ENCODE data around the gene CREB3L2. TPM values are rescaled to one million over a fixed set of nuclear protein-coding genes. Genes with fewer than 3 reads are reported as not detected.

CREB3L2 gene
- total RNA-seq, 1 experiment from 2014 or later: 11.4 TPM

- no peaks in the 10 kb centered on the region for H3K36me3 ChIP-seq (replicated peaks; ENCODE audit: control insufficient read depth, insufficient read depth, low read length)
Measured at GRCh38 chr7:137950263-137950621, 51.6 kb downstream of the CREB3L2 start.

GRCh38 chr7:137949416-137950262 lies 52.2 kb downstream of the CREB3L2 start:
- Histone ChIP-seq H3K27me3 (ENCODE audit: control insufficient read depth, insufficient read depth, low read length) (no peaks in the 10 kb centered on the region), H3K36me3 (replicated peaks; ENCODE audit: control insufficient read depth, insufficient read depth, low read length) (no peaks in the 10 kb centered on the region), H3K4me3 (ENCODE audit: insufficient read depth, low read depth, low read length) (no peak overlapping the region)
- DNase-seq: no peak

More at GRCh38 chr7:137950263-137950621, 51.6 kb downstream of the CREB3L2 start:
- Histone ChIP-seq H3K27me3 (ENCODE audit: control insufficient read depth, insufficient read depth, low read length) (no peaks in the 10 kb centered on the region), H3K4me3 (ENCODE audit: insufficient read depth, low read depth, low read length) (no peak overlapping the region)
- no peak for DNase-seq

GRCh38 chr7:137948845-137949330 lies 53.0 kb downstream of the CREB3L2 start:
- no peaks in the 10 kb centered on the region for H3K36me3 ChIP-seq (replicated peaks; ENCODE audit: control insufficient read depth, insufficient read depth, low read length)
- no peak overlapping the region for H3K4me3 ChIP-seq (ENCODE audit: insufficient read depth, low read depth, low read length)
- H3K27me3 ChIP-seq (ENCODE audit: control insufficient read depth, insufficient read depth, low read length): no peaks in the 10 kb centered on the region
- no peak for DNase-seq

DNA sequence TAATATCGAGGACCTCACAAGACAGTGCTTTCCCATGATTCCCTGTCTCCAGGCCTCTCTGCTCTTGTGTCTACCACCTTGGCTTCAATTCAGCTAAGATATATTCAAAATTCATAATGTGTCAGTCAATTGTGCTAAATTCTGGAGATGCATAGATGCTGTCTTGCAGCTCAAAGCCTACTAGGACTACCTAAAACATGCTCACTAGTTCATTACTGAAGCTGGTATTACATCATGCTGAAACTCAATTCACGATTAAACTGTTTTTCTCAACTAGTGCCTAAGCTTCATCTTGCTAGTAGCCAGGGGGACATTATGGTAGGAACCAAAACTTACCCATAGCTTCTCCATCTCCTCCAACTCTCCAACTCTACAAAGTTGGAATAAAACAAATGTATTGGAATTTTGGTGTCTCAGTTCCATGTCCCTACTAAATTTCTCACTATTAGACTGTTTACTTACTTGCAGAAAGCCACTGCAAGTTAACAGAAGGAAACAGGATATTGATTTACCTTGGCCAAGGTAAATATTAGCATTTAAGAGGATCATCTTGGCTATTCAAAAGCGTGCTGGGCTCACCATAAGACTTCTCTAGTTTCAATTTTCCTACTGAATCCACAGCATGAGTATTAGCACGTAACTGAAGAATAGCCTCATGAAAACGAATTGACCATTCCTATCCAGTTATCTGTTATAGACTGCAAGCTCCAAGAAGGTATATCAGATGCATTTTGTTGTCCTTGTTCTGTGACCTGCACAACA lies 53.6 kb downstream of the CREB3L2 start:
- DNase-seq: no peak

GRCh38 chr7:137947046-137947445 lies 54.8 kb downstream of the CREB3L2 start:
- H3K4me3 ChIP-seq (ENCODE audit: insufficient read depth, low read depth, low read length): no peak overlapping the region
- no peaks in the 10 kb centered on the region for H3K36me3 ChIP-seq (replicated peaks; ENCODE audit: control insufficient read depth, insufficient read depth, low read length)
- no peaks in the 10 kb centered on the region for H3K27me3 ChIP-seq (ENCODE audit: control insufficient read depth, insufficient read depth, low read length)
- DNase-seq: no peak

More for the DNA sequence above, 53.6 kb downstream of the CREB3L2 start:
- no peak overlapping the region for H3K4me3 ChIP-seq (ENCODE audit: insufficient read depth, low read depth, low read length)
- no peaks in the 10 kb centered on the region for H3K27me3 ChIP-seq (ENCODE audit: control insufficient read depth, insufficient read depth, low read length)
- H3K36me3 ChIP-seq (replicated peaks; ENCODE audit: control insufficient read depth, insufficient read depth, low read length): no peaks in the 10 kb centered on the region

- no peaks in the 10 kb centered on the region for H3K27me3 ChIP-seq (ENCODE audit: control insufficient read depth, insufficient read depth, low read length)
- DNase-seq: no peak
- no peak overlapping the region for H3K4me3 ChIP-seq (ENCODE audit: insufficient read depth, low read depth, low read length)
- H3K36me3 ChIP-seq (replicated peaks; ENCODE audit: control insufficient read depth, insufficient read depth, low read length): no peaks in the 10 kb centered on the region
Measured at GRCh38 chr7:137946011-137946410, 55.9 kb downstream of the CREB3L2 start.

DNA sequence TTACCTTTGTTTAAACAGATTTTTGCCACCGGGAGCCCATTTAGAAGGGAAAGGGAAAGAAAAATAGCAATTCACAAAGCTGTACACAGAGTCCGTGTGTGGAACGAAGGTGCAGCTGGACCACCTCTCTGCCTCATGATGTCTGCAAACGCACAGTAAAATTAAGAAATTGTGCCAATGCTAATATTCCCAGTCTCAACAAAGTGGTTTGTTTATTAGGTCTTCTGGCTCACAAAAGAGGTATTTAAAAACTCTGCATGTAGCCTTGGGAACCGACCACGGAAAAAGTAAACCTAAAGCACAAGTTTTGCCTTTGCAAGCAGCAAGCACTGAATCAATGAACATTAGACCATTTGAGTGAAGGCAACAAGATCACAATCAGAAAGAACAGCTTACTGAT lies 57.7 kb downstream of the CREB3L2 start:
- no peaks in the 10 kb centered on the region for H3K36me3 ChIP-seq (replicated peaks; ENCODE audit: control insufficient read depth, insufficient read depth, low read length)
- no peaks in the 10 kb centered on the region for H3K27me3 ChIP-seq (ENCODE audit: control insufficient read depth, insufficient read depth, low read length)
- H3K4me3 ChIP-seq (ENCODE audit: insufficient read depth, low read depth, low read length): no peak overlapping the region
- no peak for DNase-seq

DNA sequence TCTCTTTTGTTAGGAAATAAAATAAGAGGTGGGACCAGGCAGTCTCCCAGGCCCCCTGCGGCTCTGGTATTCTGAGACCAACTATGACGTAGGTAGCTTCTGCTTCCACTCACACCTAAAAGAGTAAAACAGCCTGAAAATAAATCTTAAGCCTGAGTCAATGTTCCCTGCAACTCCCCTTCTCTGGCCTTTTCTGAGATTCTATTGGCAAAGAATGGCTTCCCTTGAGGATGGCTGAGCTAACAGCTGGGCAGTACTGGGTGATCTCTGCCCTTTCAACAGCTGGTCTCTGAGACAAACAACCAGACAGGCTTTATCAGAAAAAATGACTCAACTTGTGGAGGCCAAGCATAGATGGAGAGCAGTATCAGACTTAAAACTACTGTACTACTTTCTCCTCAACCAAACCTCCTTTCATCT lies 58.7 kb downstream of the CREB3L2 start:
- DNase-seq: no peak
- H3K27me3 ChIP-seq (ENCODE audit: control insufficient read depth, insufficient read depth, low read length): no peaks in the 10 kb centered on the region
- no peak overlapping the region for H3K4me3 ChIP-seq (ENCODE audit: insufficient read depth, low read depth, low read length)
- H3K36me3 ChIP-seq (replicated peaks; ENCODE audit: control insufficient read depth, insufficient read depth, low read length): no peaks in the 10 kb centered on the region

DNA sequence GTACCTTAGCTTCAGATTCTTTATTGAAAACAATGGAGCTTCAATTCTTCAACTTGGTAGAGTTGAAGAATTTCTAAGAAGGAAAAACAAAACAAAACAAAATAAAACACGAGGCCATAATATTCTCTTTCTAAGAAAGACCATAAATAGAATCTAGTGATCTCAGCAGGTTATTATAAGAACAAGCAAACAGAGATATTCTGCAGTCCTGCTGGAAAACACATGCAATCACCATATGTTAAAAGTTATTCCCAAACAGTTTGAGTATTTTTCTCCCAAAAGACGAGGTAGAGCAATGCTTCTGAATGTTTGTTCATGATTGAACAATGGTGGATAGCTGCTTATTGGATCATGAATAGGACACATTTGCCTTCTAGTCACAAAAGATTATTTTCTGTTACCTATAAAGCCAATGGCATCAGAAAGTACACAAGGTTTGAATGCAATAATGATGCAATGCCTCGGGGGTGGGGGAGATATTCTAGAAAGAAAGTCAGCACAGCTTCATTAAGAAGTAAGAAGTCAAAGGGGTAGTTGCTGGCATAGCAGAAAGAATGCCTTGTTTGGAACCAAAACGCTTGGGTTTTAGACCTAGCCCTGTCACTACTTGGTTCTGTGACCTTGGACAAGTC lies 59.3 kb downstream of the CREB3L2 start:
- no peak overlapping the region for H3K4me3 ChIP-seq (ENCODE audit: insufficient read depth, low read depth, low read length)
- DNase-seq: no peak
- no peaks in the 10 kb centered on the region for H3K27me3 ChIP-seq (ENCODE audit: control insufficient read depth, insufficient read depth, low read length)
- H3K36me3 ChIP-seq (replicated peaks; ENCODE audit: control insufficient read depth, insufficient read depth, low read length): no peaks in the 10 kb centered on the region

- no peak overlapping the region for H3K4me3 ChIP-seq (ENCODE audit: insufficient read depth, low read depth, low read length)
- no peak for DNase-seq
- no peaks in the 10 kb centered on the region for H3K27me3 ChIP-seq (ENCODE audit: control insufficient read depth, insufficient read depth, low read length)
- no peaks in the 10 kb centered on the region for H3K36me3 ChIP-seq (replicated peaks; ENCODE audit: control insufficient read depth, insufficient read depth, low read length)
Measured at GRCh38 chr7:137940656-137941518, 61.0 kb downstream of the CREB3L2 start.

DNA sequence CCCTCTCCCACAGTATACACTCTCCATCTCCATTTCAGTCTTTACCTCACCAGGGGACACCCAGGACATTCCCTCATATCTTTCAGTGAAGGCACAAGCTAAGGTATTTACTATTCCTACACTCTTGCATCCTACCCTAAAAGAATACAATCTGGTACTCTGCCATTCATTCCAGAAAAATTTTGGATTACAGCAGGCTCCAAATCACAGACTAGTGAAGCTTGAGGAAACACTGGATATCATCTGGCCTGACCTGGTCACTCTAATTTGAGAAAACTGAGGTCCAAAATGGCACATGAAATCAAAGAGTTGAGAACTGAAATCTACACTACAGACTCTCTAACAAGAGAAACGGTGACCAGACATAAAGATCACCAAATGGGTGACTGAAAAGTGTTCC lies 61.7 kb downstream of the CREB3L2 start:
- H3K27me3 ChIP-seq (ENCODE audit: control insufficient read depth, insufficient read depth, low read length): no peaks in the 10 kb centered on the region
- H3K36me3 ChIP-seq (replicated peaks; ENCODE audit: control insufficient read depth, insufficient read depth, low read length): no peaks in the 10 kb centered on the region
- no peak overlapping the region for H3K4me3 ChIP-seq (ENCODE audit: insufficient read depth, low read depth, low read length)
- DNase-seq: no peak

- no peaks in the 10 kb centered on the region for H3K36me3 ChIP-seq (replicated peaks; ENCODE audit: control insufficient read depth, insufficient read depth, low read length)
- no peak overlapping the region for H3K4me3 ChIP-seq (ENCODE audit: insufficient read depth, low read depth, low read length)
- no peaks in the 10 kb centered on the region for H3K27me3 ChIP-seq (ENCODE audit: control insufficient read depth, insufficient read depth, low read length)
- DNase-seq: no peak
Measured at GRCh38 chr7:137937202-137937560, 64.7 kb downstream of the CREB3L2 start.

DNA sequence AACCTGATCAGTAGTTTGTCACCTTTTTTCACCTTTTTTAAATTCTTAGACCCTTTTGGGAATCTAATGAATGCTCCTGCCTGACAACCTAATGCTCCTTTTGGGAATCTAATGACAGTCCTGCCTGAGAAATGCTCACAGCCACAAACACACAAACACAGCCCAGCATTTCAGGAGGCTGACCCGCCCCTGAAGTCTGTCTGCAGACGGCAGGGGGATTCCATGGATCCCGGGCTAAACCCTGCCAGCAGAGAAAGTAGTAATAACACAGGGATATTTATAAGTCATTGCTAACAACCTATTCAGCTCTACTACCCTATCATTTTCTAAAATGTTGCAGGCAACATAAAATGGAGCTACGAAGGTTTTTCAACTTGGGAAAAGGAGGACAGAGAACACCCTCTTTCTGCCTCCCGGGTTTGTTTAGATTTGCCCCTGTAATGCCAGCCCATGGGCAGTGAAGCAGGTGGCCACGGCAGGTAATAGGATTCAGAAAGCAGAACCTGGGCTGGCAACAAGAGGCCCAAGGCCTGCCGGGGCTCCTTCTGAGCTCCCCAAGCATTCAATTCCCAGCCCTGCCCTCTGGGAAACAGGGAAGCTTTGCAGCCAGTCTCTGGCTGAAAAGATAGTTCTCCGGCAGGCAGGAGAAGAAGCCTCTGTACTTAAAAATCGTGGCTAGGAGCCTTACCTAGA lies 65.2 kb downstream of the CREB3L2 start:
- Histone ChIP-seq H3K36me3 (replicated peaks; ENCODE audit: control insufficient read depth, insufficient read depth, low read length) (no peaks in the 10 kb centered on the region), H3K4me3 (ENCODE audit: insufficient read depth, low read depth, low read length) (no peak overlapping the region), H3K27me3 (ENCODE audit: control insufficient read depth, insufficient read depth, low read length) (no peaks in the 10 kb centered on the region)
- no peak for DNase-seq

All from H7 (cell line).